ENCODE results near the gene SUOX.
"Not testable (repeated sequence)": the region's sequence is repeated elsewhere in the genome, so short reads cannot be mapped to it uniquely, and the experiment has no call there.

Gene SUOX

GRCh38 chr12:55993230-55993853 lies 3.7 kb upstream of the SUOX start:
- no peak for DNase-seq (ENCODE audit: low read depth in 1 of 2, low spot score in 1 of 2)
- in situ Hi-C loops (cut with HindIII; ENCODE audit: low pct_unique_long_range_greater_than_20kb, low sequenced_read_pairs): no loop called here
- TF ChIP-seq JUND (IDR thresholded peaks at IDR 0.05; ENCODE audit: low read depth): no peak

GRCh38 chr12:55995366-55995765 lies 1.7 kb upstream of the SUOX start:
- TF ChIP-seq JUND (IDR thresholded peaks at IDR 0.05; ENCODE audit: low read depth): no peak
- DNase-seq (ENCODE audit: low read depth in 1 of 2, low spot score in 1 of 2): no peak
- in situ Hi-C loops (cut with HindIII; ENCODE audit: low pct_unique_long_range_greater_than_20kb, low sequenced_read_pairs): no loop called here

- TF ChIP-seq JUND (IDR thresholded peaks at IDR 0.05; ENCODE audit: low read depth): no peak
- in situ Hi-C loops (cut with HindIII; ENCODE audit: low pct_unique_long_range_greater_than_20kb, low sequenced_read_pairs): no loop called here
- peak; percentile 34 to 84 for DNase-seq (ENCODE audit: low read depth in 1 of 2, low spot score in 1 of 2)
Measured at GRCh38 chr12:55996201-55996714, 818 bp upstream of the SUOX start.

GRCh38 chr12:55997535-55997859 lies 421 bp downstream of the SUOX start:
- no peak for TF ChIP-seq JUND (IDR thresholded peaks at IDR 0.05; ENCODE audit: low read depth)
- DNase-seq (ENCODE audit: low read depth in 1 of 2, low spot score in 1 of 2): peak in 1 of 2 experiments; percentile 46
- in situ Hi-C loops (cut with HindIII; ENCODE audit: low pct_unique_long_range_greater_than_20kb, low sequenced_read_pairs): no loop called here

- DNase-seq (ENCODE audit: low read depth in 1 of 2, low spot score in 1 of 2); in situ Hi-C loops (cut with HindIII; ENCODE audit: low pct_unique_long_range_greater_than_20kb, low sequenced_read_pairs): not testable (repeated sequence)
Measured at GRCh38 chr12:55999522-55999921, 2.4 kb downstream of the SUOX start.

- in situ Hi-C loops (cut with HindIII; ENCODE audit: low pct_unique_long_range_greater_than_20kb, low sequenced_read_pairs); DNase-seq (ENCODE audit: low read depth in 1 of 2, low spot score in 1 of 2): not testable (repeated sequence)
Measured at GRCh38 chr12:55999999-56000540, 3.0 kb downstream of the SUOX start.

GRCh38 chr12:56001487-56002100 lies 4.5 kb downstream of the SUOX start:
- no peak for TF ChIP-seq JUND (IDR thresholded peaks at IDR 0.05; ENCODE audit: low read depth)
- in situ Hi-C loops (cut with HindIII; ENCODE audit: low pct_unique_long_range_greater_than_20kb, low sequenced_read_pairs): no loop called here
- no peak for DNase-seq (ENCODE audit: low read depth in 1 of 2, low spot score in 1 of 2)

- DNase-seq (ENCODE audit: low read depth in 1 of 2, low spot score in 1 of 2); in situ Hi-C loops (cut with HindIII; ENCODE audit: low pct_unique_long_range_greater_than_20kb, low sequenced_read_pairs): not testable (repeated sequence)
Measured at GRCh38 chr12:56003376-56003775, 6.3 kb downstream of the SUOX start.

GRCh38 chr12:56004211-56004610 lies 7.1 kb downstream of the SUOX start:
- TF ChIP-seq JUND (IDR thresholded peaks at IDR 0.05; ENCODE audit: low read depth): no peak
- DNase-seq (ENCODE audit: low read depth in 1 of 2, low spot score in 1 of 2): no peak
- in situ Hi-C loops (cut with HindIII; ENCODE audit: low pct_unique_long_range_greater_than_20kb, low sequenced_read_pairs): no loop called here

GRCh38 chr12:56007564-56008559 lies 10.8 kb downstream of the SUOX start:
- in situ Hi-C loops (cut with HindIII; ENCODE audit: low pct_unique_long_range_greater_than_20kb, low sequenced_read_pairs): no loop called here
- DNase-seq (ENCODE audit: low read depth in 1 of 2, low spot score in 1 of 2): peak; percentile 82 to 83
- TF ChIP-seq JUND (IDR thresholded peaks at IDR 0.05; ENCODE audit: low read depth): no peak

GRCh38 chr12:56010111-56010570 lies 13.1 kb downstream of the SUOX start:
- no peak for DNase-seq (ENCODE audit: low read depth in 1 of 2, low spot score in 1 of 2)
- no peak for TF ChIP-seq JUND (IDR thresholded peaks at IDR 0.05; ENCODE audit: low read depth)
- in situ Hi-C loops (cut with HindIII; ENCODE audit: low pct_unique_long_range_greater_than_20kb, low sequenced_read_pairs): no loop called here

- in situ Hi-C loops (cut with HindIII; ENCODE audit: low pct_unique_long_range_greater_than_20kb, low sequenced_read_pairs): no loop called here
- TF ChIP-seq JUND (IDR thresholded peaks at IDR 0.05; ENCODE audit: low read depth): no peak
Measured at GRCh38 chr12:56011509-56012090, 14.5 kb downstream of the SUOX start.

More at GRCh38 chr12:56011509-56012090, 14.5 kb downstream of the SUOX start:
- no peak for DNase-seq (ENCODE audit: low read depth in 1 of 2, low spot score in 1 of 2)

Data from T47D (cell line).